GM12872 (cell line): ENCODE measurements around the gene CXXC5.

ENCODE experiments used
- CTCF ChIP-seq: IDR thresholded peaks from 3 replicates; pipeline ENCODE4 v1.5.1; 2011; ENCODE audit warnings: low read depth, mild to moderate bottlenecking, low read length, moderate library complexity; ENCODE audit not compliant: insufficient read depth

Gene CXXC5

GRCh38 chr5:139711906-139712224 lies 63.7 kb downstream of the CXXC5 start:
- TF ChIP-seq CTCF, result no peak

GRCh38 chr5:139712412-139712811 lies 64.3 kb downstream of the CXXC5 start:
- TF ChIP-seq CTCF, result no peak

- no peak for TF ChIP-seq CTCF
These were observed 69.1 kb downstream of the CXXC5 start for GRCh38 chr5:139717221-139717620.

- TF ChIP-seq CTCF, result no peak
These were observed 75.9 kb downstream of the CXXC5 start for GRCh38 chr5:139723986-139724587.

- no peak for TF ChIP-seq CTCF
These were observed 77.1 kb downstream of the CXXC5 start for GRCh38 chr5:139725073-139725830.

- no peak for TF ChIP-seq CTCF
These were observed 78.1 kb downstream of the CXXC5 start for GRCh38 chr5:139726248-139726647.

- no peak for TF ChIP-seq CTCF
These were observed 83.1 kb downstream of the CXXC5 start for GRCh38 chr5:139731281-139731680.
